ENCODE data around the gene DOK4.

- TF ChIP-seq CTCF (IDR thresholded peaks at IDR 0.05; ENCODE audit: low read depth, low read length, missing input control) (no peak), JUND (IDR thresholded peaks at IDR 0.05) (no peak), TAF1 (conservative IDR thresholded peaks at IDR 0.05) (no peak), RXRA (IDR thresholded peaks at IDR 0.05) (no peak), REST (IDR thresholded peaks at IDR 0.05) (no peak), SP1 (IDR thresholded peaks at IDR 0.05) (no peak), GABPA (IDR thresholded peaks at IDR 0.05 in 1 of 2, conservative IDR thresholded peaks at IDR 0.05 in 1 of 2) (no peak), ATF3 (IDR thresholded peaks at IDR 0.05) (no peak), RAD21 (IDR thresholded peaks at IDR 0.05) (no peak), MAX (IDR thresholded peaks at IDR 0.05) (no peak), FOXA1 (IDR thresholded peaks at IDR 0.05) (no peak), ZBTB33 (IDR thresholded peaks at IDR 0.05) (no peak)
These were observed 15.2 kb upstream of the DOK4 start for GRCh38 chr16:57501492-57501891.
